NCI-H82 treated with DMSO at 0.1 percent for 48 hours (cell line): ENCODE measurements around the gene SSBP4.

Experiments
- DNase-seq: peaks from one replicate; lab custom pipeline; 2025; ENCODE audit not compliant: unreplicated experiment; lab: John Stamatoyannopoulos, UW

The SSBP4 gene

DNA sequence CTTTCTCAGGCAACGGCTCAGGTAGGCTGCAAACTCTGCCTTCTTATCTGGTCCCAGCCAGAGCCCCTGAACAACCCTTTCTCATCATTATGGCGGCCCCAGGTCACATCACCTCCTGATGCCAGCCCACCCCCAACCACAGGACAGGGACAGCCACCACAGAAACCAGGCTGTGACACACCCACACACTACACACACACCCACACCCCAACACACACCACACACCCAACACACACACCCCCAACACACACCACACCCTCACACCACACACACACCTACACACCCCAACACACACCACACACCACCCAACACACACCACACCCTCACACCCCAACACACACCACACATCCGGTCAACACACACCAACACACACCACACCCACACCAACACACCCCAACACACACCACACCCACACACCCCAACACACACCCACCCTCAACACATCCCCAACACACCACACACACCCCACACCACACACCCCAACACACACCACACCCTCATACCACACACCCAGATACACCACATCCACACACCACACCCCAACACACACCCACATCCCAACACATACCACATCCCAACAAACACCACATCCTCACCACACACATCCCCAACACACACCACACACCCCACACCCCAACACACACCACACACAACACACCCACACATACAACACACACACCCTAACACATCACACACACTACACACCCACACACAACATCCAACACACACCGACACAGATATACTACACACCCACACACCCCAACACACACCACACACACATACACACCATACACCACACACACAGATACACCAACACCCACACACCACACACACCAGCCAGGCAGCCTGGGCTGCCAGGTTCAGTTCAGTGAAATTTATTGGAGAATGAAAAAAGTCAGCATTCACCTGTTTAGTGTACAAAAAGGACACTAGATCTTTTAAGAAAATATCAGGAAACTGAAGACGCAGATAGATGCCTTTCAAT, 22.9 kb downstream of the SSBP4 start:
- no peak for DNase-seq

DNA sequence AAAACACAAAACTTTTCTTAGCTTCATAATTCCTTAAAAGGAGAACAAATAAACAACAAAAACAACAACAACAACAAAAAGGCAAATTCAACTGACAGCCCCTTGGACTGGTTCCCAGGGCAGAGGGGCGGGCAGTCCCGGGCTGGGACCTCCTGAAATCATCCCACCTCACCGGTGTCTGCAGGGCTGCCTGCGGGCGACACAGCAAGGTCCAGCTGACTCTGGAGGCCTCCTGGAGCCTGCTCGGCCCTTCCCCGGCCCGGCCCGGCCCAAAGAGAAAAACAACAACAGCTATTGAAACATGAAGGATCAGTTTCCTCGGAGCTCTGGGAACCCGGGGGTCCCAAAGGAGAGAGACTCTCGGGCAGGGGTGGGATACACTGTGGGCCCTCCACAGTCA, 23.7 kb downstream of the SSBP4 start:
- no peak for DNase-seq

DNA sequence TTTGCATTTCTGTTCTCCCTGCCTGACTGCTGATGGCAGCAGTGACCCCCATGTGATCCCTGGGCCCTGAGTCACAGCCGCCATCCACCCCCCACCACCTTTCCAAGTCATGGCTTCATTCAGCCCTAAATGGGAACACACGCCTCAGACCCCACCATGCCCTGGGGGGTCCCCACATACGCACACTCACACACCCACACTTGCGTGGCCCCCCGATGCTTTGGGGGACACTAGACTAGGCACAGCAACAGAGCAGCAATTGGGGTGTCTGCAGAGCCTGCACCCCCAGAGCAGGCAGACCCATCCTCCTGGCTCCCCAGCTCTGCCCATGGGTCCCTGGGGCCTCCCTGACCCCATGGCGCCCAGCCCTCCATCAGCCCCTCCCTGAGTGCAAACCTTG, 24.2 kb downstream of the SSBP4 start:
- DNase-seq: no peak

DNA sequence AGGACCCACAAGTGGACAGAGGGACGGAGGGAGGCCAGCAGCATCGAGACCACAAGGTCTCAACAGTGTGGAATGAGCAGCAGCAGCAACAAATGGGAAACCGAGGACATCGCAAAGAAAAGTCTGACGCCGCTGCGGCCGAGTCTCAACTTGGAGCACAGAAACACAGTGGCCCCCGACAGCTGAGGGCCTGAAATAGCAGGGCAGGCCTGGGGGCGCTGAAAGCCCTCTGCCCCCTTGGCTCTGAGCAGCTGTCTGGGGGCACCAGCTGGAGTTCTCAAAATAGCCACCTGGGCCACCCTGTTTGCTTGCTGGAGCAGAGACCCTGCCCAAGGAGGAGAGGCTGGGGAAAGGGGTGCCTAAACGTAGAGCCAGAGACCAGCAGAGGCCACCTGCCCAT, 24.6 kb downstream of the SSBP4 start:
- DNase-seq: no peak

DNA sequence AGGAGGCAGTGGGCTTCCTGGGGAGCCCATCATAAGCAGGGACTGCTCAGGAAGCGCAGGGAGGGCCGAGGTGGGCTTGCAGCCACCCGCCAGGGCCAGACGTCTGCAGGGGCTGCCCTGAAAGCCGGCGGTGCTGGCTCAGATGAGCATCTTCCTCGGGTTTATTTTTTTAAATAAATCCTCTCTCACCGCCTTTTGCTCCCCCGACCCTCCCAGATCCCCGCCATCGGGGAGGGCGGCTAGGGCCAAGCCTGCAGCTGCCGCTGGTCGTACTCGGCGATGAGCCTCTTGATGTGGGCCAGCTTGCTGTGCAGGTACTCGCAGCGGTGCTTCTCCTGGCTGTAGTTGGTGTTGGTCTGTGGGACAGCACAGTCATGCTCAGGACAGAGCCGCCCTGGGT, 25.3 kb downstream of the SSBP4 start:
- DNase-seq: no peak

DNA sequence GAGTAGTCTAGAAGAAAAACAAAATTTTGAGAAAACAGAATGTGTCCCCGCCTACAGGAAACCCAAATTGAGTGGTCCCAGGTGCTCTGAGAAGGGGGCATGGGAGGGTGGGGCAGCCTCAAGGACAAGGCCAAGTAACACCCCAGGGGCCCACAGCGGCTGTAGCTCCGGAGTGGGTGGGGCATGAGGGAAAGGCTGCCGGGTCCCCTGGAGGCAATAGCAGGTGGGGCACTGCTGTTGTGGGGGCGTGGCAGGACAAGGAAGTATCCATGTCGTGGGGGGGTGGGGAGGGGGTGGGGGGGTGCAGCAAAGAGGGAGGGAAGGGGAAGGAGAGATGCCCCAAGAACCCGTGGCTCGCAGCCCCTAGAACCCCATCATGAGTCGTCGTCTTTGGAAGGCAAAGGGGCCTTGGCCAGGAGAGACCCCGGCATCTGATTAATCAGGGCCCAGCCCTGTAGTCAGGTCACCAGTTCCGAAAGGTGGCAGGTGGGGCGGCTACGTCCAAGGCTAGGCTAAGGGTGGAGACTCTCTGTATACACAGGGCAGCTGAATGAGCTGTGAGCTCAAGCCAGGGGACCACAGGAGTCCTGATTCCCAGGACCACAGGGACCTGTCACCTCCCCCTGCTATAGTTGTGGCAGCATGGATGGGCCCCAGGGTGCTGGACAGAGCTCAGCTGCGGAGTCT, 26.2 kb downstream of the SSBP4 start:
- DNase-seq: no peak

DNA sequence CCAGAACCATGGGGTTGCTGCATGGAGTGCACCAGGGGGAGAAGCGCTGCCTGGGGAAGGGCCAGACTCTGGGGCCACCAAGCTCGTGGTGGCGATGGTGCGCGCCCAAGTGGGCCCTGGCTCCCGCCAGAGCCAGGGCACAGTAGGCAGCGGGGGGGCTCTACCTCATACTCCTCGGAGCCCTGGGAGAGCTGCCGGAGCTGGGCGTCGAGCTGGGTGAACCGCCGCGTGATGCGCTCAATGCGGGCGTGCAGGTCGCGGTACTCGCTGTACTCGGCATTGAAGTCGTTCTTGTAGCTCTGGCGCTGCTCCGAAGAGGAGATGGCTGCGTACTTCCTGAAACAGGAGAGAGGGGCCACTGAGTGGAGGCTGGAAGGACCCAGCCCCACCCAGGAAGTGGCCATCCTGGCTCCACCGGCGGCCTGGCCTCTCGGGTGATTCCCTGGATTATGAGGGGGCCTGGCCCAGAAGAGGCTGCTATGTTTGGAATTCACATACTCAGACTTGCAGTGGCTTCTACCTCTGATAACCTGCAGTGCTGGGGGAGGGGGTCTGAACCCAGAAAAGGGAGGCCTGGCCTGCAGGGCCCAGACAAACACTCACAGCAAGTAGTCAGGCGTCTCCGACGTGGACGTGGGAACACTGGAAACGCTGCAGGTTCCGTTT, 27.1 kb downstream of the SSBP4 start:
- DNase-seq: no peak

DNA sequence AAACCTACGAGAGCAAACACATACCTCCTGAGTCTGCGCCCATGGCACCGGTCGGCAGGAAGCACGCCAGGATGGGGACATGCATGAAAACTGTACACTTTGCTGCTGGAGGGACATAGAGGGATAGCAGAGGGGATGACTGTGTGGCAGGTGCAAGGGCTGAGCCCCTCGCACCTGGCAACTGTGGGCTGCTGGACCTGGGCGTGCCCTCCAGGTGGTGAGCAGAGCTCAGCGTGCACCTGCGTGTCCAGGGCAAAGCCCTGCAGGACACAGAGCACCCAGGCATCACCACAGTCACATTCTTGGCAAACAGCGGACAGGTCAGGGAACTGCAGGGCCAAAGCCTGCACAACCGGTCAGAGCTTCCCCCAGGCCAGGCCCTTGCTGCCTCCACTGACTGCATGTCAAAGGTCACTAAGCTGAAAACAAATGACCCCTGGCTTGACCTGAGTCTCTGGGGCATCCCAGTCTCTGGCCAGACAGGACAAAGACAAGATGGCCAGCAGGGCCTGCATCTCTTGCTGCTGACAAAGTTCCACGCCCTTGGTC, 27.7 kb downstream of the SSBP4 start:
- DNase-seq: no peak

DNA sequence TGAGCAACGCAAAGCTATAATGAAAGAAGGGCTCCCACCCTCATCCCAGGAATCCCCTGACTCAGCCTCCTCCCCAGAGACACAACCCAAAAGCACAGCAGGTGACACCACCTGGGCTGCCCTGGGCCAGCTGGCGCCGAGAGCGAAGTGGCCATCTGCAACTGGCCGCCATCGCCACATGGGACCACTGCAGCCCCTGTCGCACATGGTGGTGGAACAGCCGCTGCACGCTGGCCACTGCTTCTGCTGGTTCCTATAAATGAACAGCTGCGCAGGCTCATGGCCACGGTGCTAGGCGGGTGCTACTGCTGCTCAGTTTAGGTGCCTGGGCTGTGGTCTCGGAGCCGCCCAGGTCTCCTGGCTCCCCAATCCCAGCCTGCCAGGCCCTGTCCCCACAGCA, 30.4 kb downstream of the SSBP4 start:
- no peak for DNase-seq

DNA sequence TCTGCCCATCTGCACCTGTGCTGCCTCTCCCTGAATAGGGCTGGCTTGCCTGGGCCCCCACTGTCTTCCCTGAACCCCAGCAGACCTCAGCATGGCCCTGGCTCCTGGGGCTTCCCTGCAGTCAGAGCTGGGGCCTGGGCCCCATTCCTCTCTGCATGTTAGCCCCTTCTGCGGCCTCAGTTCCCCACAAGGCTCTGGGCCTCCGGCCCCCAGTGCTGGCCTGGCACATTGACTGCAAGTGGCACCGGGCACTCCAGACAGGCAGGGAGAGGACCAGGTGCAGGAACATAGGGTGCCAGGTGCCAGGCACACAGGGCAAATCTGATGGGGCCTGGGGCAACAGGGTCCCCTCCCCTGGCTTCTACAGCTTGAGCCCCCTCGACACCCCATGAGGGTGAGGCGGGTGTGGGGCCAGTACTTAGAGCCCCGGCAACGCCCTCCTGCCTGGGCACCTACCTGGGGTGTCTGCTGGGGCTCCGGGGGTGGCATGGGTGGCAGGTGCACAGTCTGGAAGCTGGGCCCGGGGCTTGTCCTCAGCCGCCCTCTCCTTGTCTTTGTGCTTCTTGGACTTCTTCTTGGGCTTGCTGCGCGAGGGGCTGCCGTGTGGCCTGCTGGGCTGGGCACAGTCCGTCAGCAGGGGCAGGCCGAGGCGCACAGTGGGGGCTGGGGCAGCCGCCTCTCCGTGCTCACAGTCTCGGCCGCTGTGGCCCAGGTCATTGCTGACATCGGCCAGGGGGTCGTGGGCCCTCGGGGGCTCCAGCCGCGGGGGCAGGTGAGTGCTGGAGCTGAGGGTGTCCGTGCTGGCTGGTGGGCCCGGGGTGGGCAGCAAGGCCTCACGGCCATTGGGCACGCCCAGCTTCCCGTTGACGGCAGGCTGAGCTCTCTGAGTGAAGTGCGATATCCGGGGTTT, 31.1 kb downstream of the SSBP4 start:
- no peak for DNase-seq

DNA sequence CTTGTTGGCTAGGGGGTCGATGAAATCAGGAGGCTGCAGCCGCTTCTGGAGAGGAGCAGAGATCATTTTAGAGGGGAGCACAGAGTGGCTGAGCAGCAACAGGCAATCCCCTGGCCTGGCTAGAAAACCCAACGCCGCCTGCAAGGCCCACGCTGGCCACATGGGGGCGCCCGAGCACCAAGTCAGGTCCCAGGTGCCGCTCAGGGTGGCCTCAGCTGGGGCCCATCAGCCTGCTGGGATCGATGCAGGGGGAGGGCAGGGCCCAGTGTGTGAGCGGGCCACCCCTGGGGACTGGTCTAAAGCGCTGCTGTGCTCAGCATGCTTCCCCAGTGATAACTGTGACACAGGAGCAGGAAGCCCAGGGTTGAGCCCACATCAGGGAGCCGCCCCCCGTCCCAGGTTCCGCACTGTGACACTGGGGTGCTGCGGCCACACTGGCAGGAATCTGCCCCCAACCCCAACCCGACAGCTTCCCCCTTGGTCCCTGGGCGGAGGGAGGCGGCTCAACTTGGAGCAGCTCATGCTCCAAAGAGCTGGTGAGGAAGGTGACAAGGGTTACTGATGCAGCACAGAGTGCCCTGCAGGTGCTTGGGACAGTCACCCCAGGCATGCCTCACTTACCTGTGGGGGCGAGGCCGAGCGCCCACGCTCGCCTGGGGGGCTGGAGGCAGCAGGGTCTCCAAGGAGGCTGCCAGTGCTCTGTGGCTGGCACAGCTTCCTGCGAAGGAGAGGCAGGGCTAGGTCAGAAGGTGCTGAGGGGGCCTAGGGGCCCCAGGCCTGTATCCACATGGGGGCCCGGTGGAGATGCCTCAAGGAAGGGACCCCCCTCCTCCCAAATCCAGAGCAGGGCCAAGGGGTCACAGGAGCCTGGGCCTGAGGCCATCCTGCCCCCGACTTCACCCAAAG, 32.0 kb downstream of the SSBP4 start:
- DNase-seq: peak; percentile 53

DNA sequence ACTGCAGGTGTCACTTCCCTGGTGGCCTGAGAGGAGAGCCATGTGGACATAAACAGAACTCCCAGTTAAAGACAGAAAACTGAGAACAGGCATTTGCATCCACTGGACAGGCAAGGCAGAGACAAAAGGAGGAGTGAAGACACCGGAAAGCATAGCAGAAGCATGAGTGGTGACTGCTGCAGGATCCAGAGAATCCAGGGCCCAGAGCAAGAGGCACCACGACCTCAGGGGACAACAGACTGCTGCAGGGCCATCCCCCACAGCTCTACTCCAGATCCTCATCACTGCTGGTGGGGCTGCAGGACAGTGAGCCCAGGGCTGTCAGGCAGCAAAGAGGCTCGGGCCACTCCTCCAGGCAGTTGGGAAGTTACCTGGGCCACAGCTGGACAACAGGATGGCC, 33.2 kb downstream of the SSBP4 start:
- DNase-seq: no peak

DNA sequence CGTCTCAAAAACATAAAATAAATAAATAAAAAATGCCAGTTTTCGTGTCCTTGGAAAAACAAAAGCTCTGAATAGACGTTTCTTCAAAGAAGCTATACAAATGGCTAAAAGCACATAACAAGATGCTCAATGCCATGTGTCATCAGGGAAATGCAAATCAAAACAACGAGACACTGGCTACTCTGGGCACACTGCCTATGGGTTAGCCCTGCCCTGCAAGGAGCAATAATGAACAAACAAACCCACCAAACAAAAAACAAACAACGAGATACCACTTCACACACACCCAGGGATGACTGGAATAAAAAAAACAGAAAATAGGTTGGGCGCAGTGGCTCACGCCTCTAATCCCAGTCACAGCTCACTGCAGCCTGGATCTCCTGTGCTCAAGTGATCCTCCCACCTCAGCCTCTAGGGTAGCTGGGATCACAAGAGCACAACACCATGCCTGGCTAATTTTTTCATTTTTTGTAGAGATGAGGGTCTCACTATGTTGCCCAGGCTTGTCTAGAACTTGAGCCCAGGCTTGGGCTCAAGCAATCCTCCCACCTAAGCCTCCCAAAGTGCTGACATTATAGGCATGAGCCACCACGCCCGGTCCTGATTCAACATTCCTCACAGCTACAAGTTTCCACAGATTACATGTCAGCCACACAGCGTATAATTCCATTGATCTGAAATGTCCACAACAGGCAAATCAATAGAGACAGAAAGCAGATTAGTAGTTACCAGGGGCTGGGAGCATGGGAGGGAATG, 34.2 kb downstream of the SSBP4 start:
- no peak for DNase-seq

DNA sequence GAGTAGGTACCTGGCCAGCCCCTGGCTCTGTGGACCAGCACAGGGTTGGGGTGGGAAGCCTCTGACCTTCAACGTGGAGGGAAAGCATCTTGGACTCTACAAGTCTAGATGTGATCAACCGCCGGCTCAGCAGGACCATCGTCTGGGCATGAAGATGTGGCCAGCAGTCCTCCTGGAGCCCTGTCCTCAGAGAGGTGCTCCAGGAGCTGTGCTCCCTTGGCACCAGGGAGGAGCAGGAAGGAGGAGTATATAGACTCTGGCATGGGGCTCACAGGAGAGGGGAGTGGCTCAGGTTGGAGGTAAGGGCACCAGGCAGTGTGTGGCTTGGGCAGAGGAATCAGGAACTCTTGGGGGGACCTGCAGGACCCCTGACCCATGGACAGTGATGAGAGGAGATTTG, 37.1 kb downstream of the SSBP4 start:
- DNase-seq: no peak

DNA sequence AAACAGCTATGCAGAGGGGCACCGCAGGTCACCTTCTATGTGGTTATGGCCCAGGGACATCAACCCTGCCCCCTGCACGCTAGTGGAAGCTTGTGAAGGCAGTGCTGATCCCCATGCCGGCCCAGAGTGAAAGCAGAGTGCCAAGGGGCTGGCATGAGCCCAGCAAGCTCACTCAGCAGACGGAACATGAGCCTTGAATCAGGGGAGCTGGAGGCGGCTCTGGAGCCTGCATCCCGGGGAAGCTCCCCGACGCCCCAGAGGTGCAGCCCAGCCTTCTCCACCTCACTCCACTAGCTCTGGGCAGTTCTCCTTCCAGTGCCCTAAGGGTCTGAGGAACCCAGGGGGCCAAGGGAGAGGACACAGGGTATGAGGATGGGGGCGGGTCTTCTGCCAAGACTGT, 37.8 kb downstream of the SSBP4 start:
- no peak for DNase-seq

DNA sequence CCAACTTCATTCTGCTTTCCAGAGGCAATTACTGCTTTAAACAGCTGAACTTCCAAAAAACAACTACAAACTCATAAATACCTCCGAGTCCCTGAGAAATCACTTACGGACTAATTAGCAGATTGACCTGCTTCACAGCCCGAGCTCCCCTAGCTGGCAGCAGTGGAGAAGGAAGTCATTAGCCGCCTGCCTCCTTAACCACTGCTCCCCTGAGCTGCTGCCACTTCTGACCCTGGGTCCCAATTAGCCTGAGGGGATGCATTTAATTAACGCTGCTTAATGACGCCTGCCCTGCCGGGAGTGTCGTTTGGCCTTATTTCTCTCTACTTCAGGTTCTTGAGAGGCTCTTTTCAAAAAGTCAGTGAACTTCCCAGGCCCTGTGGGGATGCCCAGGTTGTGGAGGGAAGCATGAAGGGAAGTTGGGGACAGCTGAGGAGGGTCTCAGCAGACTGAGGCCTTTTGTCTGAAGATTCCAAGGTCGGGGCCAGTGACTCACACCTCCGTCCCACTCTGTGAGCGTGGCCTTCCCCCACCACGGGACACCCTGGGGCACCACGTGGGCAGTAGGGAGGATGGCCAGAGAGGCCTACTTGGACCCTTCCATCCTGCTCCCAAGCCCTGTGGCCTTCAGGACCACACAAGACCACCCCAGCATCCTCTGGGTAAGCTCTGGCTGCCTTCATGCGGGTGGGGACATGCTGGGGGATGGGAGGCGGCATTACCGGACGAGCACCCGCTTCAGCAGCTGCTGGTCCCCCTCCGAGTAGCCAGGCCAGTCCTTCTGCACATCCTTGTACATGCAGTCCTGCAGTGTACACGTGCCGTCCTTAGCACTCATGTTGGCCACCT, 38.5 kb downstream of the SSBP4 start:
- no peak for DNase-seq

DNA sequence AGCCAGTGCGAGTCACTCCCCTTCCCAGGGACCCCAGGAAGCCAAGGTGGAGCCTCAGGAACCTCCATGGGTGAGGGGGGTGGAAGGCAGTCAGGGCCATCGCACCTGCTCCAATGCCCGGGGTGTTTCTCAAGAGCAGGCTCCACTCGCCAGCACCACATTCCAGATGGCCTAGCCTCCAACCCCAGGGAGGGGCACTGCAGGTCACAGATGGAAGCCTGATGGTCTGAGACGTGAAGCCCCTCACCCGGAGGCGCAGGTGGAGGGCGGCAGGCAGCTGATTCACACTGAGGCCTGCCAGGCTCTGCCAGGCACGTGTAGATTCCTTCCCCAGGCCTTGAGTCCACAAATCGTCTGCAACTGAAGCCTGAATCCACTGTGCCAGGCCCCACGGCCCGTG, 41.7 kb downstream of the SSBP4 start:
- no peak for DNase-seq

DNA sequence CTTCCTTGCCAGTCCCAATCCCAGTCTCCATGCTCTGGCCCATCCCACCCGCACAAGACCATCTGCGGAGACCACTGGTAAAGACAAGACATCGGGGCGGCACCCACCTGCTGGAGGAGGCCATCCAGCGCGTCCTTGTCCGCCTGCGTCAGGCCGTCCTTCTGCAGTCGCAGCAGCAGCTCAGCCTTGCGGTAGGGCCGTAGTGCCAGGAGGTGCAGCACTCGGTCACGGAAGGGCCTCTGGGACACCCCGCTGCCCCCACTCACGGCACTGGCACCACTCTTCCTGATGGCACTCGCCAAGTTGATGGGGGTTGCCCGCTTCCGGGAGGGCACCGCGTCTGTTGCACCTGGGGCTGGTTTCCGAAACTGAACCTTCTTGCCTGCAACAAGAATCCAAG, 42.3 kb downstream of the SSBP4 start:
- DNase-seq: no peak
